GM18498 (cell line): Measurements from ENCODE around the gene KCNAB1.
"Not testable (repeated sequence)": the region's sequence is repeated elsewhere in the genome, so short reads cannot be mapped to it uniquely, and the experiment has no call there.

Experiments
- ATAC-seq: cut with Tn5 transposase; IDR thresholded peaks from one replicate; pipeline ENCODE4 v1.9.1; 2021; ENCODE audit warnings: mild to moderate bottlenecking, moderate library complexity; ENCODE audit not compliant: unreplicated experiment

Gene KCNAB1

GRCh38 chr3:156559321-156559720 is 438.9 kb downstream of the KCNAB1 start:
- ATAC-seq: no peak

- no peak for ATAC-seq
Measured at GRCh38 chr3:156561533-156561932, 441.2 kb downstream of the KCNAB1 start.

GRCh38 chr3:156562486-156562885 is 442.1 kb downstream of the KCNAB1 start:
- ATAC-seq: not testable (repeated sequence)

- ATAC-seq: no peak
Measured at GRCh38 chr3:156563900-156564682, 443.7 kb downstream of the KCNAB1 start.

GRCh38 chr3:156569016-156569415 is 448.6 kb downstream of the KCNAB1 start:
- not testable (repeated sequence) for ATAC-seq

- ATAC-seq: not testable (repeated sequence)
Measured at GRCh38 chr3:156569881-156570280, 449.5 kb downstream of the KCNAB1 start.

GRCh38 chr3:156575641-156576040 is 455.3 kb downstream of the KCNAB1 start:
- ATAC-seq: no peak

GRCh38 chr3:156576051-156576450 is 455.7 kb downstream of the KCNAB1 start:
- no peak for ATAC-seq

- no peak for ATAC-seq
Measured at GRCh38 chr3:156576651-156577348, 456.4 kb downstream of the KCNAB1 start.

GRCh38 chr3:156577736-156578135 is 457.4 kb downstream of the KCNAB1 start:
- ATAC-seq: no peak

- ATAC-seq: no peak
Measured at GRCh38 chr3:156579427-156579851, 459.1 kb downstream of the KCNAB1 start.

- no peak for ATAC-seq
Measured at GRCh38 chr3:156581033-156581432, 460.7 kb downstream of the KCNAB1 start.

- ATAC-seq: no peak
Measured at GRCh38 chr3:156581954-156582353, 461.6 kb downstream of the KCNAB1 start.

- peak; percentile 77 for ATAC-seq
Measured at GRCh38 chr3:156582532-156583183, 462.3 kb downstream of the KCNAB1 start.

GRCh38 chr3:156583469-156583868 is 463.1 kb downstream of the KCNAB1 start:
- no peak for ATAC-seq

GRCh38 chr3:156586905-156587759 is 466.8 kb downstream of the KCNAB1 start:
- ATAC-seq: peak; percentile 55

- peak; percentile 27 for ATAC-seq
Measured at GRCh38 chr3:156587760-156588069, 467.3 kb downstream of the KCNAB1 start.
